IgD-negative memory B cell (primary cell): ENCODE data around the gene ACTR5. TPM values are rescaled to one million over a fixed set of nuclear protein-coding genes. Genes with fewer than 3 reads are reported as not detected.

Source experiments
- H3K27ac Mint-ChIP-seq, 3 donors: one replicate each; pipeline ENCODE4 v1.8.0; 2020 to 2022; ENCODE audit warnings: mild to moderate bottlenecking in 3 of 3, mixed read lengths in 3 of 3, moderate library complexity in 1 of 3
- H3K27me3 Mint-ChIP-seq: one replicate; pipeline ENCODE4 v1.8.0; 2021; ENCODE audit warnings: mixed read lengths
- H3K36me3 Mint-ChIP-seq: one replicate; pipeline ENCODE4 v1.8.0; 2020; ENCODE audit warnings: mild to moderate bottlenecking, mixed read lengths
- H3K4me1 Mint-ChIP-seq, 3 donors: one replicate each; pipeline ENCODE4 v1.8.0; 2020 to 2022; ENCODE audit warnings: mixed read lengths in 3 of 3, mild to moderate bottlenecking in 1 of 3
- H3K4me3 Mint-ChIP-seq, 4 donors: one replicate each; pipeline ENCODE4 v1.8.0; 2020 to 2022; ENCODE audit warnings: mild to moderate bottlenecking in 4 of 4, mixed read lengths in 4 of 4, moderate library complexity in 3 of 4
- H3K9me3 Mint-ChIP-seq, 3 donors: one replicate each; pipeline ENCODE4 v1.8.0; 2020 to 2021; ENCODE audit warnings: mixed read lengths in 3 of 3, mild to moderate bottlenecking in 1 of 3
- polyA plus RNA-seq: library from polyadenylated mRNA; unstranded; fragments of 300-500 nt; fragmentation: Illumina TruSeq; gene quantifications from one replicate; pipeline ENCODE4 v1.2.3, GENCODE V29; 2021

Gene ACTR5
- polyA plus RNA-seq, 1 donor from 2014 or later: 12.5 TPM

DNA sequence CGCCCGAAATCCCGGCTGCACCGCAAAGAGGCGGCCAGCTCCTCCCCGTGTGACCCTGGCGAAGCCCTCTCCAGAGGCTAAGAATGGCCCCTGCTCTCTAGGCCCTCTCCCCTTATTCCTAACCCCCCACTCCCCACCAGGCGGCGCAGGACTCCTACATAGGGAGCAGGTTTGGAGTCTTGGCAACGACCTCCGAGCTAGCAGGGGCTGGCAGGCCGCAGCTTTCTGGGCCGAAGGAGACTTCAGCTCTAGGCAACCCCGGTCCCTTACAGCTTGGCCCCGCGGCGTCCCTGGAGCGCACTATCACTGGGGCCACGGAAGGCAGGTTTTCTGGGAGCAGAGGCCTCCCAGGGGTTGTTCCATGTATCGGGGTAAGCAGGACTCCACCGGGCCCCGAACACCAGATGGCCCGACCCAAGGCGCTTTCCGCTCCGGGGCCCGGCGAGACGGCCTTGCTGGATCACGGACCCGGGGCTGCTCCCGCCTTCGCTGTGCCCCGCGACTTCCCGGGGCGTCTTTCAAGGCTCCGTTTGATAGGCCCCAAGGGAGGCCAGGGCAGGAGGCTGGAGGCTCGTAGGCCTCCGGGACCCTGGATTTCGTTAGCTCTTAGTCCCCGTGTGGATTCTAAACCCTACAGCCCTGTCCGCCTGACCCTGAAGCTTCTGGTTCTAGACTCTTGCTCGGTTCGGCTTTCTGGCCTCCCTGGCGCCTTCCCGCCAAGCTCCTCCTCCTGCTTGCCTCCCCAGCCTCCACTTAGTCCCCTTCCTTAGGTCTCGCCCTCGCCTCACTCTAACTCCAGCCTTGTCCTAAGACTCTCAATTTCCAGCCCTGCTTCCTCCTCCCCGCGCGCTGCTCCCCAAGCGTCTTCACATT, 22.1 kb upstream of the ACTR5 start:
- Mint-ChIP-seq H3K27ac (peak overlapping the region; percentile 79 to 96 (median 95)), H3K4me1 (peaks cover 43 to 47% (median 47%) of the 10 kb centered on the region in 3 donors), H3K4me3 (peak overlapping the region; percentile 33 to 91 (median 71)), H3K9me3 (peaks cover 0 to 19% (median 2%) of the 10 kb centered on the region in 3 donors), H3K36me3 (peaks cover 8% of the 10 kb centered on the region), H3K27me3 (peaks cover 90% of the 10 kb centered on the region)

DNA sequence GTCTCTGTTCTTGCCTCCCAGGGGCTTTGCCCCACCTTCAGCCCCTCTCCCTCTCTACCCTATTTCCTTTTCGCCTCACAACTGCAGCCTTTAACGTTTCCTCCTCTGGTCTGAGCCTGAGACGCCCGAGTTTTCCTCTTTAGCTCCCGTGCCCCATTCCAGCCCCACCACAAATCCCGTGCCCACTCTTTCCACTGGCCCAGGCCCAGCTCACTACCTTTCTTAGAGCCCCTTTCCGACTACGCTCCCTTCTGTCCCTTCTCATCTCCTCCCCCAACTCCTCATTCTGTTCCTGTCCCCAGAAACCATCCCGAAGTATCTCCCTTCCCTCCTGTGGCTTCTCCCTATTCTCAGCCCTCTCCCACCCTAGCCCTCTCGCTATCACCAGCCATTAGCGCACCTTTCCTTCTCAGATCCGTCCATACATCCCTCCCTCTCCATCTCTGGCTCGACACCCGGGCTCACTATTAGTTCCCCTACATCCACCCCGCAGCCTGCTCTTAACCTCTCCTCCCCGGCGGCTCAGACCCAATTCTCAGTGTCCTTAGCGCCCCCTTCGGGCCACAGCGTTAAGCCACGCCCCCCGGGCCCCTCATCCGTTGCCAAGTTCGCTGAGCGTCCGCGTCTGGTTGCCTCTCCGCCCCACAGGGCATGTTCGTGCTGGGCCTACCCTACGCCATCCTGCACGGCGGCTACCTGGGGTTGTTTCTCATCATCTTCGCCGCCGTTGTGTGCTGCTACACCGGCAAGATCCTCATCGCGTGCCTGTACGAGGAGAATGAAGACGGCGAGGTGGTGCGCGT, 21.3 kb upstream of the ACTR5 start:
- Mint-ChIP-seq H3K4me3 (peak overlapping the region; percentile 33 to 82 (median 68)), H3K27ac (peak overlapping the region; percentile 79 to 96 (median 95)), H3K27me3 (peaks cover 90% of the 10 kb centered on the region), H3K4me1 (peaks cover 39 to 48% (median 47%) of the 10 kb centered on the region in 3 donors), H3K36me3 (peaks cover 8% of the 10 kb centered on the region), H3K9me3 (peaks cover 0 to 19% (median 2%) of the 10 kb centered on the region in 3 donors)

DNA sequence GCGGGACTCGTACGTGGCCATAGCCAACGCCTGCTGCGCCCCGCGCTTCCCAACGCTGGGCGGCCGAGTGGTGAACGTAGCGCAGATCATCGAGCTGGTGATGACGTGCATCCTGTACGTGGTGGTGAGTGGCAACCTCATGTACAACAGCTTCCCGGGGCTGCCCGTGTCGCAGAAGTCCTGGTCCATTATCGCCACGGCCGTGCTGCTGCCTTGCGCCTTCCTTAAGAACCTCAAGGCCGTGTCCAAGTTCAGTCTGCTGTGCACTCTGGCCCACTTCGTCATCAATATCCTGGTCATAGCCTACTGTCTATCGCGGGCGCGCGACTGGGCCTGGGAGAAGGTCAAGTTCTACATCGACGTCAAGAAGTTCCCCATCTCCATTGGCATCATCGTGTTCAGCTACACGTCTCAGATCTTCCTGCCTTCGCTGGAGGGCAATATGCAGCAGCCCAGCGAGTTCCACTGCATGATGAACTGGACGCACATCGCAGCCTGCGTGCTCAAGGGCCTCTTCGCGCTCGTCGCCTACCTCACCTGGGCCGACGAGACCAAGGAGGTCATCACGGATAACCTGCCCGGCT, 20.6 kb upstream of the ACTR5 start:
- Mint-ChIP-seq H3K27ac (peak overlapping the region; percentile 79 to 96 (median 95)), H3K4me1 (peaks cover 33 to 47% (median 46%) of the 10 kb centered on the region in 3 donors), H3K36me3 (peaks cover 8% of the 10 kb centered on the region), H3K27me3 (peaks cover 87% of the 10 kb centered on the region), H3K4me3 (peak overlapping the region; percentile 21 to 80 (median 54)), H3K9me3 (peaks cover 0 to 19% (median 2%) of the 10 kb centered on the region in 3 donors)

DNA sequence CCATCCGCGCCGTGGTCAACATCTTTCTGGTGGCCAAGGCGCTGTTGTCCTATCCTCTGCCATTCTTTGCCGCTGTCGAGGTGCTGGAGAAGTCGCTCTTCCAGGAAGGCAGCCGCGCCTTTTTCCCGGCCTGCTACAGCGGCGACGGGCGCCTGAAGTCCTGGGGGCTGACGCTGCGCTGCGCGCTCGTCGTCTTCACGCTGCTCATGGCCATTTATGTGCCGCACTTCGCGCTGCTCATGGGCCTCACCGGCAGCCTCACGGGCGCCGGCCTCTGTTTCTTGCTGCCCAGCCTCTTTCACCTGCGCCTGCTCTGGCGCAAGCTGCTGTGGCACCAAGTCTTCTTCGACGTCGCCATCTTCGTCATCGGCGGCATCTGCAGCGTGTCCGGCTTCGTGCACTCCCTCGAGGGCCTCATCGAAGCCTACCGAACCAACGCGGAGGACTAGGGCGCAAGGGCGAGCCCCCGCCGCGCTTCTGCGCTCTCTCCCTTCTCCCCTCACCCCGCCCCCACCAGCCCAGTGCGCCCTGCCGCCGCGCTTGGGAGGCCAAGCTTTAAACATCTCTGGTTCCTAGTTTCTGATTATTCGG, 20.0 kb upstream of the ACTR5 start:
- Mint-ChIP-seq H3K4me1 (peaks cover 33 to 46% (median 42%) of the 10 kb centered on the region in 3 donors), H3K27me3 (peaks cover 86% of the 10 kb centered on the region), H3K9me3 (peaks cover 0 to 19% (median 2%) of the 10 kb centered on the region in 3 donors), H3K4me3 (peak overlapping the region; percentile 21 to 80 (median 54)), H3K27ac (peak overlapping the region; percentile 79 to 96 (median 95)), H3K36me3 (peaks cover 8% of the 10 kb centered on the region)

DNA sequence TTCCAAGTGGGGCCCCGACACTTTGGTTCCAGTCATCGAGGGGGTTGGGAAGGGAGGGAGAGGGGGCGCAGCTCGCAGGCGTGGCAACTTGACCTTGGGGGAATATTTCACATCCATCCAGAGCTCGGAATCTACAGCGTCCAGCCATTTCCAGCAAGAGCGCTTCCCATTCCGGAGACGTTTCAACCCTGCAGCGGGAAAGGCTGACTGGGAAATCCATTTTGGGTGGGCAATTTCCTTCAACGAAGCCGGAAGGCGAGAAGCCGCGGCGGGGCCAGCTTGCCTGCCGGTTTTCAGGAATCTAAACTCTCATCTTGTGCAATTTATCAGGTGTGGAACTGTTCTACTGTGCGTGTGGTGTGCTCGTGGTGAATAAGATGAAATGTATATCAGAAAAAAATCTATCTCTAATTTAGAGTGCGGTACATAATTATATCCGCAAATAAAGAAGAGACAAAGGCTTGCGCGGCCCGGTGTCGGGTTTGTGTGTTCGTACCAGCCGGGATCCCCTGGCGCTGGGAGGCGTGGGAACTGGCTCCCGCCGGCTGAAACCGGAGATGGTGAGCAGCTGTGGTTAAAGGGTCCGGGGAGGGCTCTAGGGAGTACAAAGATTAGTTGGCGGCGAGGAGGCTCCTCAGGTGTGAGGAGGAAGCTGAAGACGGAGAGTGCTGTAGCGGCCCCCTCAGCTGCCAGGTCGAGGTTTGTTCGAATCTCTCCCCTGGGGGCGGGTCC, 19.2 kb upstream of the ACTR5 start:
- peaks cover 0 to 20% (median 3%) of the 10 kb centered on the region in 3 donors for H3K9me3 Mint-ChIP-seq
- H3K27me3 Mint-ChIP-seq: peaks cover 86% of the 10 kb centered on the region
- H3K36me3 Mint-ChIP-seq: peaks cover 8% of the 10 kb centered on the region
- H3K4me3 Mint-ChIP-seq: peak overlapping the region; percentile 50 to 91 (median 86)
- H3K27ac Mint-ChIP-seq: peak overlapping the region; percentile 79 to 96 (median 92)
- H3K4me1 Mint-ChIP-seq: peaks cover 33 to 41% (median 38%) of the 10 kb centered on the region in 3 donors

DNA sequence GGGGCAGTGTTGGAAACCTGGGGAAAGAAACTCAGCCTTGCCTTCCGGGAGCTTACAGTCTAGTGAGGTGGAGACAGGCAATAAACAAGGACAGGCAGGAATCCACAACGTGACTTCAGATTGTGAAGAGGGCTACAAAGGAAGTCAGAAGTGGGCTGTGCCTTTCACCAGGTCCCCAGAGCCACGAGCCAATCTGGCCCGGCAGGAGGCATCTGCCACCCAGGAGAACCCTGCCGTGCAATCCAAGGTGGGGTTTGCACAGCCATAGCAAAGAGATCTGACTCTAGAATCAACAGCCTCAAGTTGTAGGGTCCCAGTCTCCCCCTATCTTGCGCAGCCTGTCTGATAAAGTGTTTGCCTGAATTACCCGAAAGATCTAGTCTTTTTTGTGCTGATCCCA, 18.5 kb upstream of the ACTR5 start:
- H3K9me3 Mint-ChIP-seq: peaks cover 0 to 21% (median 4%) of the 10 kb centered on the region in 3 donors
- peaks cover 33 to 41% (median 38%) of the 10 kb centered on the region in 3 donors for H3K4me1 Mint-ChIP-seq
- peak overlapping the region; percentile 79 to 96 (median 92) for H3K27ac Mint-ChIP-seq
- peak overlapping the region in 3 of 4 donors; percentile 48 to 87 (median 83) for H3K4me3 Mint-ChIP-seq
- peaks cover 85% of the 10 kb centered on the region for H3K27me3 Mint-ChIP-seq
- peaks cover 8% of the 10 kb centered on the region for H3K36me3 Mint-ChIP-seq

DNA sequence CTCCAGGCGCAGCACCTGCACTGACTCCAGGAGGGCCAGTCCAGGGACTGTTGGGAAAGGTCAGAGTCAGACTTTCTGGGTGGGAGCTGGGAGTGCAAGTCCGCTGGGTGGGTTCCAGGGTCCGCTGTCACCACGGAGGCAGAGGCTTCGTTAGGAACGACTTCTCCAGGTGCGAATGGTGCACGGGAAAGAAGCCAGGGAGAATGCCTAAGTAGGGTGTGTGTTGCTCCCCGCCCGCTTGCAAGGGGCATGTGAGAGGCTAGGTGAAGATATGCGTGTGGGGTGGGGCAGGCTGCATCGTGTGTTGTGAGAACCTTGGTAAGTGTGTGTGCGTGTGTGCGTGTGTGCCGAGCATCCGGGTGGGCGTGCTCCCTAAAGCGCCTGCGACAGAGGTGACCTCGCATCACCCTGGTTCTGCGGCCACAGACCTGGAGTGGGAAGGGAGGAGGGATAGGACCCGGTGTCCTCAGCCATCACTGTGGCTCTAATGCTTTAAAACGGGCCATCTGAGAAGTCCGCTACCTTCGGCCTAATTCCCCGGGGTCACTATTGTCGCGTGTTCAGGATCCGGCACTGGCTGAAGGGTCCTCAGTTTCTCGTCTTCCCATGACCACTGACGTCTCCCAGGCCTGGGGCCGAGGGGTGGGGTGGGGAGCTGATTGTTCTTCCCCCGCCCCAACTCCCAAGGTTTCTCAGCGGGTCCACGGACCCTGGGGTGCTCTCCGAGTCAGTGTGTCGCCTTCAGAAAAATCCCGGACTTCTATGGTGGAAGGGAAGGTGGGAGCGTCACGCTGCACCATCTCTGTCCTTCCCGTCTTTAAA, 17.9 kb upstream of the ACTR5 start:
- Mint-ChIP-seq H3K27me3 (peaks cover 86% of the 10 kb centered on the region), H3K36me3 (peaks cover 9% of the 10 kb centered on the region), H3K27ac (peak overlapping the region; percentile 79 to 96 (median 82)), H3K4me3 (peak overlapping the region; percentile 45 to 87 (median 86)), H3K4me1 (peaks cover 30 to 39% (median 34%) of the 10 kb centered on the region in 3 donors), H3K9me3 (peaks cover 0 to 21% (median 4%) of the 10 kb centered on the region in 3 donors)

DNA sequence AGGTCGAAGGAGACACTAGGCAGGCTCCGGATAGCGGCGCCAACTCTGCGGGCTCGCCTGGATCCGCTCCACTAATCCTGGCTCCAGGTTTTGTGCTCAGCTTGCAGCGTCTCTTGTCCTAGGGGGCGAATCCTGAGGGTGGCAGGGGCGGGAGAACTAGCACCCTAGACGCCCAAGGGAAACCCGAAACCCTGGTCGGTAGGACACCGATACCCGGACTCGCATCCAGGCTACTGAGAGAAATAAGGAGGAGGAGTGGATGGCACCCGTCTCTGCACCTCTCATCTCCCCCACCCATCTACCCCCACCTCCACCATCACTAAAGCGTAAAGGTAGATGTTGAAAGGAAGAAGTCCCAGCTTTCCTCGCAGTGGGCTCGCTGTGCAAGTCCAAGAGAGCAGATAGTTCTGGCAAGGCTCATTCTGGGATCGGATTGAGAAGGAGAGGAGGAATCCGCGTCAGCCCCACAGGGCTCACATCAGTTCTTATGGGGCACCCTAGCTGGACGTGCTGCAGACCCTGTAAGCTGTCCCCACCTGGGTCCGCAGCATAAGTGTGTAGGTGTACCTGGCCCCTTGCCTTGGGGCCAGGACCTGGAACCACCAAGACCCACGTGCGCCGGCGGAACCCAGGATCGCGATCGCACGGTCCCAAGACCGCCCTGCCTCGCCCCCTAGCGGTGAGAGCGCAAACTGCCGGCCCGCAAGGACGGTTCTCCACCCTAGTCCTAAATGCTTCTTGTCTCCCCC, 17.1 kb upstream of the ACTR5 start:
- H3K36me3 Mint-ChIP-seq: peaks cover 7% of the 10 kb centered on the region
- peaks cover 25 to 32% (median 29%) of the 10 kb centered on the region in 3 donors for H3K4me1 Mint-ChIP-seq
- peak overlapping the region; percentile 45 to 87 (median 86) for H3K4me3 Mint-ChIP-seq
- H3K9me3 Mint-ChIP-seq: peaks cover 0 to 21% (median 4%) of the 10 kb centered on the region in 3 donors
- H3K27me3 Mint-ChIP-seq: peaks cover 87% of the 10 kb centered on the region
- peak overlapping the region; percentile 79 to 93 (median 80) for H3K27ac Mint-ChIP-seq

DNA sequence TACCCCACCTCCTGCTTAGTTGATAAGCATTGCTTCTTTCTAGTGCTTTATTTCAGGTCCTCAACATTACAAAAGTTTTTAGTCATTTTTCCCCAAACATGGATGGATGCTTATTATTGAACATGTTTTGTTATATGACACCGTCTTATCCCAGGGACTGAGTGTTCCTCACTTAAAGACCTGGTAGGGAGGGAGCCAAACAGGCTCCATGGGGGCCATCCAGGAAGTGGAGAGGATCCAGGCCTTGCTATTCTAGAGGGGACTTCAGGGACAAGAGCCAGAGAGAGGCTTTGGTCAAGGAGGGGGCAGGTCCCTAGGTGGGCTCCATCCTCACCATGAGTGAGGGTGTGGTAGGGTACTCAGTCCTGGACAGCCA, 16.5 kb upstream of the ACTR5 start:
- Mint-ChIP-seq H3K4me1 (peaks cover 21 to 28% (median 26%) of the 10 kb centered on the region in 3 donors), H3K27ac (peak overlapping the region in 2 of 3 donors; percentile 79), H3K9me3 (peaks cover 0 to 19% (median 4%) of the 10 kb centered on the region in 3 donors), H3K36me3 (peaks cover 7% of the 10 kb centered on the region), H3K4me3 (peak overlapping the region in 3 of 4 donors; percentile 18 to 45 (median 22)), H3K27me3 (peaks cover 87% of the 10 kb centered on the region)

DNA sequence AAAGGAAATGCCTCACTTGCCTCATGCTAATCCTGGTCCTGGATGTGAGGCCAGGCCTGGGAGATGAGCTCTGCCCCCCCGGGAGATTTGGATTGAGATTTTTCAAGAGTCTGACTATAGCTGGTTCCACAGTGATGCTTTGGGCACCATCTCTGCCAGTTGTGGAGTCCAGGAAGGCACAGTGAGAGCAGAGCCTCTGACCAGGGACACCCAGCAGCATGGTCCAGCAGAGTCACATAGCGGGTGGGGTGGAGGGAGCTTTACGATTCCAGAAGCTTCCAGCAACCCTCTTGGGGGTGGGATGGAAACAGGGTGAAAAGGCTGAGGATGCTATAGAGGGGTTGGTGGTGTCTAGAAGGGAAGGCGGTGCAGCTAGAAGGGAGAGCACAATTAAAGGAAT, 15.3 kb upstream of the ACTR5 start:
- Mint-ChIP-seq H3K27ac (peak overlapping the region in 1 of 3 donors; percentile 21), H3K27me3 (peaks cover 79% of the 10 kb centered on the region), H3K4me1 (peaks cover 16 to 21% (median 18%) of the 10 kb centered on the region in 3 donors), H3K36me3 (peaks cover 7% of the 10 kb centered on the region), H3K9me3 (peaks cover 0 to 10% (median 2%) of the 10 kb centered on the region in 3 donors), H3K4me3 (no peak overlapping the region)

DNA sequence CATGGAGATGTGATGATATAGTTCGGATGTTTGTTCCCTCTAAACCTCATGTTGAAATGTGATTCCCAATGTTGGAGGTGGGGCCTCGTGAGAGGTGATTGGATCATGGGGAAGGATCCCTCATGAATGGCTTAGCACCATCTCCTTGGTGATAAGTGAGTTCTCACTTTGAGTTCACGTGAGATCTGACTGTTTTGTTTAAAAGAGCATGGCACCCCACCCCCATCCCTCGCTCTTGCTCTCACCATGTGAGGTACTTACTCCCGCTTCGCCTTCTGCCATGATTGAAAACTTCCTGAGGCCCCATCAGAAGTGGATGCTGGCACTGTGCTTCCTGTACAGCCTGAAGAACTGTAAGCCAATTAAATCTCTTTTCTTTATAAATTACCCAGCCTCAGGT, 13.1 kb upstream of the ACTR5 start:
- Mint-ChIP-seq H3K36me3 (peaks cover 3% of the 10 kb centered on the region), H3K4me1 (peaks cover 7 to 11% (median 9%) of the 10 kb centered on the region in 3 donors), H3K4me3 (no peak overlapping the region), H3K27ac (peak overlapping the region in 1 of 3 donors; percentile 59), H3K9me3 (peaks cover 0 to 6% (median 2%) of the 10 kb centered on the region in 3 donors), H3K27me3 (peaks cover 60% of the 10 kb centered on the region)

DNA sequence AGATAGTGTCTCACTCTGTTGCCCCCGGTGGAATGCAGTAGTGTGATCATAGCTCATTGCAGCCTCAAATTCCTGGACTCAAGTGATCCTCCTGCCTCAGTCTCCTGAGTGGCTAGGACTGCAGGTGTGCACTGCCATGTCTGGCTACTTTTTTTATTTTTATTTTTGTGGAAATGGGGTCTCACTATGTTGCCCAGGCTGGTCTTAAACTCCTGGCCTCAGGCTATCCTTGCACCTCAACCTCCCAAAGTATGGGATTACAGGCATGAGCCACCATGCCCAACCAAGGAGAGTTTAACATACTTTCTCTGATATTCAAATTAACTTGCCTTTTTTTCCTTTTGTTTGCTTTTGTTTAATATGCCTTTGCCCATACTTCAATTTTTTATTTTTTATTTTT, 10.4 kb upstream of the ACTR5 start:
- peaks cover 3% of the 10 kb centered on the region for H3K36me3 Mint-ChIP-seq
- H3K27me3 Mint-ChIP-seq: peaks cover 58% of the 10 kb centered on the region

More for the DNA sequence above, 10.4 kb upstream of the ACTR5 start:
- Mint-ChIP-seq H3K4me1 (peaks cover 0 to 3% (median 0%) of the 10 kb centered on the region in 3 donors), H3K27ac (no peak overlapping the region), H3K4me3 (no peak overlapping the region), H3K9me3 (peaks cover 0 to 2% (median 2%) of the 10 kb centered on the region in 3 donors)
